HG03469 (cell line): ENCODE results near the gene MAB21L4.
"Not testable (repeated sequence)": the region's sequence is repeated elsewhere in the genome, so short reads cannot be mapped to it uniquely, and the experiment has no call there.

Source experiments
- ATAC-seq: cut with Tn5 transposase; IDR thresholded peaks from one replicate; pipeline ENCODE4 v1.9.1; 2021; ENCODE audit warnings: mild to moderate bottlenecking, moderate library complexity, moderate number of reproducible peaks; ENCODE audit not compliant: unreplicated experiment

Gene MAB21L4

GRCh38 chr2:240846309-240846708, 49.6 kb downstream of the MAB21L4 start:
- ATAC-seq = not testable (repeated sequence)

GRCh38 chr2:240840435-240841060, 55.4 kb downstream of the MAB21L4 start:
- ATAC-seq = no peak

GRCh38 chr2:240839152-240840143, 56.5 kb downstream of the MAB21L4 start:
- no peak for ATAC-seq

GRCh38 chr2:240837621-240838020, 58.3 kb downstream of the MAB21L4 start:
- no peak for ATAC-seq

DNA sequence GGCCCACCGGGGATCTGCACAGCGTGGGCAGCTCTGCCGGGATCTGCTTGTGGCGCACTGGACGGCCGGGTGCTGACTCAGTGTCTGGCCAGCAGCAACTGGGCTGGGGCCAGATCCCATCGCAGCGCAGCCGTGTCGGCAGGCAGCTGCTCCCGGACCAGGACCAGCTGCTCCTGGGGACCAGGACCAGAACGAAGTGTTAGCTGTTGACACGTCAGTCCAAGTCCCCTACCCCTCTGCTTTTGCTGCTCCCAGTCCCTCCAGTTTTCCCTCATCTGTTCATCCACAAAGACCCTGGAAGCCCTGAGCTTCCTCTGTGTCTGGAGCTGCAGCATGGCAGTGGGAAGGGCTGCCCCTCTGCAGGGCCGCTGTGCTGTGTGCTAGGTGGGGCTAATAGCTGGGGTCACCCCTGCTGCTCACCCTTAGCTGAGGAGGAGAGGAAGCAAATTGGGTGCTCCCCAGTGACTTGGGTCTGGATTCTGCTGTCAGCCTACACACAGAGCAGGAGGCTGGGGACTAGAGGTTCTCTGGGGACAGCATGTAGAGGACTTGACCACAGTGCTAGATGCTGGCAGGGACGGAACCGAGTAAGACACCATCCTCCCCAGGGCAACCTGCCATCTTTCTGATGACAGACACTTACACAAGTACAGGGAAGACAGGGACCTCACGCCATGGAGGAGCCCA, 59.0 kb downstream of the MAB21L4 start:
- ATAC-seq = no peak
